Endothelial cell (in vitro differentiated cells): ENCODE measurements around the gene EFNA5. TPM values are rescaled to one million over a fixed set of nuclear protein-coding genes. Genes with fewer than 3 reads are reported as not detected.

Experiments
- DNase-seq: peaks from one replicate; pipeline ENCODE4 v3.0.0; 2021; ENCODE audit warnings: low spot score
- H3K27ac Mint-ChIP-seq: one replicate; pipeline ENCODE4 v1.8.0; 2021; ENCODE audit warnings: mixed read lengths, inconsistent platforms; ENCODE audit not compliant: unreplicated experiment
- H3K27me3 Mint-ChIP-seq: one replicate; pipeline ENCODE4 v1.8.0; 2021; ENCODE audit warnings: mild to moderate bottlenecking, moderate library complexity, mixed read lengths, inconsistent platforms; ENCODE audit not compliant: unreplicated experiment
- H3K36me3 Mint-ChIP-seq: one replicate; pipeline ENCODE4 v1.8.0; 2021; ENCODE audit warnings: mild to moderate bottlenecking, low read depth, mixed read lengths, inconsistent platforms; ENCODE audit not compliant: unreplicated experiment
- H3K4me1 Mint-ChIP-seq: one replicate; pipeline ENCODE4 v1.8.0; 2021; ENCODE audit warnings: mild to moderate bottlenecking, mixed read lengths, inconsistent platforms; ENCODE audit not compliant: unreplicated experiment
- H3K4me3 Mint-ChIP-seq: one replicate; pipeline ENCODE4 v1.8.0; 2021; ENCODE audit warnings: mild to moderate bottlenecking, mixed read lengths, inconsistent platforms; ENCODE audit not compliant: unreplicated experiment
- H3K9me3 Mint-ChIP-seq: one replicate; pipeline ENCODE4 v1.8.0; 2021; ENCODE audit warnings: mixed read lengths, inconsistent platforms; ENCODE audit not compliant: unreplicated experiment
- total RNA-seq: library from RNA; stranded (reverse); fragmentation: NEBNext Ultra II Directional; extraction: Animal tissue kit (Norgen Biotek cat#: 25700); gene quantifications from one replicate; pipeline ENCODE4 v1.2.1, GENCODE V29; 2021; ENCODE audit not compliant: unreplicated experiment
- TF ChIP-seq, protein P1 (sequence below): fragments of 200-600 bp; sonication (generic); IDR thresholded peaks from one replicate; pipeline ENCODE4 v1.5.0; 2021; ENCODE audit warnings: antibody characterized with exemption; ENCODE audit not compliant: unreplicated experiment

The EFNA5 gene
- total RNA-seq, 1 donor from 2014 or later = 8.8 TPM

DNA sequence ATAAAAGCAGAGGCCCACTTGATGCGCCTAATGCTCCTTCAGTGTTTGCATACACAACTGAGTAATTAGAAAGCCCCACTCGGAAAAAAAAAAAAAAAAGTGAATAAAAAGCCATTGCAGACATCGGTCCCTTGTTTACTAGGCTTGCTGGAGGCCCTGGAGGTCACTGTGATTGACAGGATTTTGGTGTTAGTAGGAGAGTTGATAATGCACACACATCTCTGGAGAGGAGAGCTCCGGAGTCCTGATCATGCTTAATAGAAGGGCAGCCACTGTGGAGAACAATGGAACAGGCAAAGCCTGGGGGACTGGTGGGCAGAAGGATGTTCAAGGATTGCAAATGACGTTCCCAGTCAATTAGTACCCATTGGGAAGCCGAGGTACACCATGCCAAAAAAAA lies 152.5 kb downstream of the EFNA5 start:
- H3K36me3 Mint-ChIP-seq = no peaks in the 10 kb centered on the region
- no peak overlapping the region for H3K27ac Mint-ChIP-seq
- no peak for DNase-seq
- peaks cover 5% of the 10 kb centered on the region for H3K27me3 Mint-ChIP-seq
- TF ChIP-seq, protein P1, sequence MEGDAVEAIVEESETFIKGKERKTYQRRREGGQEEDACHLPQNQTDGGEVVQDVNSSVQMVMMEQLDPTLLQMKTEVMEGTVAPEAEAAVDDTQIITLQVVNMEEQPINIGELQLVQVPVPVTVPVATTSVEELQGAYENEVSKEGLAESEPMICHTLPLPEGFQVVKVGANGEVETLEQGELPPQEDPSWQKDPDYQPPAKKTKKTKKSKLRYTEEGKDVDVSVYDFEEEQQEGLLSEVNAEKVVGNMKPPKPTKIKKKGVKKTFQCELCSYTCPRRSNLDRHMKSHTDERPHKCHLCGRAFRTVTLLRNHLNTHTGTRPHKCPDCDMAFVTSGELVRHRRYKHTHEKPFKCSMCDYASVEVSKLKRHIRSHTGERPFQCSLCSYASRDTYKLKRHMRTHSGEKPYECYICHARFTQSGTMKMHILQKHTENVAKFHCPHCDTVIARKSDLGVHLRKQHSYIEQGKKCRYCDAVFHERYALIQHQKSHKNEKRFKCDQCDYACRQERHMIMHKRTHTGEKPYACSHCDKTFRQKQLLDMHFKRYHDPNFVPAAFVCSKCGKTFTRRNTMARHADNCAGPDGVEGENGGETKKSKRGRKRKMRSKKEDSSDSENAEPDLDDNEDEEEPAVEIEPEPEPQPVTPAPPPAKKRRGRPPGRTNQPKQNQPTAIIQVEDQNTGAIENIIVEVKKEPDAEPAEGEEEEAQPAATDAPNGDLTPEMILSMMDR = no peak
- H3K4me3 Mint-ChIP-seq = no peak overlapping the region
- peaks cover 15% of the 10 kb centered on the region for H3K4me1 Mint-ChIP-seq
- no peaks in the 10 kb centered on the region for H3K9me3 Mint-ChIP-seq

GRCh38 chr5:107517185-107518033 lies 153.3 kb downstream of the EFNA5 start:
- peaks cover 5% of the 10 kb centered on the region for H3K27me3 Mint-ChIP-seq
- H3K4me1 Mint-ChIP-seq = peaks cover 20% of the 10 kb centered on the region
- no peak overlapping the region for H3K27ac Mint-ChIP-seq
- H3K36me3 Mint-ChIP-seq = no peaks in the 10 kb centered on the region
- DNase-seq = no peak
- no peaks in the 10 kb centered on the region for H3K9me3 Mint-ChIP-seq
- TF ChIP-seq, protein P1 = no peak
- no peak overlapping the region for H3K4me3 Mint-ChIP-seq

DNA sequence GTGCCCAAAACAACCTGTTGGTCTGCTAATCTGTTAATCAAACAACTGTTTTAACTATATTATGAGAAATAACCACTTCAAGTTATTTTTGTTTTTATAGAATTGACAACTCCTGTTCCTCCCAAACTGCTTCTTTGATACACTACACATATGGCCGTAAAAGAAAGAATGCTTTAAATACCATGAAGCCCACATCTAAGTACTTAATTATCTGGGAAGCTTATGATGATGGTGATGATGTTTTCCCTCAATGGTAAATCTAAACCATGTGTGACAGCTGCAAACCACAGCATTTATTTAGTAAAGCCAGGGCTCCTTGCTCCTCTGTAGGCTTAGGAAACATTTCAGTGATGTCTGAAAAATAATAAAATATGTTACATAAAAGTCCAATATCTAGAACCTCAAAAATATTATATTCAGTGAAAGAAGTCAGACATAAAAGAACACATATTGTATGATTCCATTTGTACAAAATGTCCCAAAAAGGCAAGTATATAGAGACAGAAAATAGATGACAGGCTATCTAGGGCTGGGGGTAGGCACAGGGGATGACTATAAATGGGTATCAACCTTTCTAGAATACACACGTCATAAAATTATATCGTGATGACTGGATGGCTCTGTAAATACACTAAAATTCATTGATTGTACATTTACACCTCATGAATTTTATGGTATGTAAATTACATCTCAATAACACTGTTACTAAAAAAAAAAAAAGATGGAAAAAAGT lies 154.1 kb downstream of the EFNA5 start:
- no peak for DNase-seq
- Mint-ChIP-seq H3K9me3 (no peaks in the 10 kb centered on the region), H3K27ac (no peak overlapping the region), H3K4me3 (no peak overlapping the region), H3K27me3 (peaks cover 5% of the 10 kb centered on the region), H3K36me3 (no peaks in the 10 kb centered on the region), H3K4me1 (peaks cover 20% of the 10 kb centered on the region)
- TF ChIP-seq, protein P1 = no peak

GRCh38 chr5:107515521-107516080 lies 155.1 kb downstream of the EFNA5 start:
- no peak overlapping the region for H3K27ac Mint-ChIP-seq
- H3K36me3 Mint-ChIP-seq = no peaks in the 10 kb centered on the region
- no peaks in the 10 kb centered on the region for H3K9me3 Mint-ChIP-seq
- no peak overlapping the region for H3K4me3 Mint-ChIP-seq
- TF ChIP-seq, protein P1 = no peak
- DNase-seq = no peak
- H3K27me3 Mint-ChIP-seq = peaks cover 5% of the 10 kb centered on the region
- H3K4me1 Mint-ChIP-seq = peaks cover 20% of the 10 kb centered on the region

- H3K27ac Mint-ChIP-seq = no peak overlapping the region
- H3K4me3 Mint-ChIP-seq = no peak overlapping the region
- peaks cover 16% of the 10 kb centered on the region for H3K4me1 Mint-ChIP-seq
- no peaks in the 10 kb centered on the region for H3K9me3 Mint-ChIP-seq
- TF ChIP-seq, protein P1 = no peak
- H3K27me3 Mint-ChIP-seq = peaks cover 1% of the 10 kb centered on the region
- no peaks in the 10 kb centered on the region for H3K36me3 Mint-ChIP-seq
- no peak for DNase-seq
These were observed 156.4 kb downstream of the EFNA5 start for GRCh38 chr5:107514305-107514704.
